ENCODE measurements around the gene TSFM. TPM values are rescaled to one million over a fixed set of nuclear protein-coding genes. Genes with fewer than 3 reads are reported as not detected.

The TSFM gene
- polyA plus RNA-seq, 3 donors: 4.5 to 22.6 (median 21.8) TPM

GRCh38 chr12:57771236-57771872 is 11.2 kb upstream of the TSFM start:
- H3K36me3 ChIP-seq (replicated peaks in 1 of 2; ENCODE audit: control insufficient read depth in 1 of 2, insufficient read depth in 2 of 2, low read length in 2 of 2): peaks cover 0 to 6% of the 10 kb centered on the region in 2 donors
- peak overlapping the region; percentile 77 to 98 (median 82) for H3K4me3 ChIP-seq (replicated peaks in 1 of 3; ENCODE audit: low read depth in 2 of 3, low read length in 3 of 3)
- H3K4me2 ChIP-seq (replicated peaks; ENCODE audit: extremely low read depth, low read length, poor library complexity, severe bottlenecking): peak overlapping the region; percentile 97
- intact Hi-C loops (cut with micrococcal nuclease): loop anchor here in 1 of 2 donors (5.0 kb wide), 1 partner anchor 76 kb away; the partner anchor contains the start of gene CTDSP2
- H3K27me3 ChIP-seq (ENCODE audit: control insufficient read depth in 2 of 2, insufficient read depth in 2 of 2, low read length in 2 of 2): peaks cover 11 to 19% of the 10 kb centered on the region in 2 donors
- H4K20me1 ChIP-seq (ENCODE audit: insufficient read depth, low read length): no peaks in the 10 kb centered on the region
- Mint-ChIP-seq H3K36me3 (peaks cover 19 to 25% of the 10 kb centered on the region in 2 donors), H3K27ac (peak overlapping the region; percentile 96 to 99 (median 98)), H3K9me3 (peaks cover 0 to 12% (median 0%) of the 10 kb centered on the region in 7 donors), H3K27me3 (ENCODE audit: low read depth in 3 of 3) (peaks cover 17 to 20% (median 19%) of the 10 kb centered on the region in 3 donors), H3K4me3 (peak overlapping the region; percentile 96 to 98), H3K4me1 (peaks cover 44% of the 10 kb centered on the region)
- TF ChIP-seq, protein P1, sequence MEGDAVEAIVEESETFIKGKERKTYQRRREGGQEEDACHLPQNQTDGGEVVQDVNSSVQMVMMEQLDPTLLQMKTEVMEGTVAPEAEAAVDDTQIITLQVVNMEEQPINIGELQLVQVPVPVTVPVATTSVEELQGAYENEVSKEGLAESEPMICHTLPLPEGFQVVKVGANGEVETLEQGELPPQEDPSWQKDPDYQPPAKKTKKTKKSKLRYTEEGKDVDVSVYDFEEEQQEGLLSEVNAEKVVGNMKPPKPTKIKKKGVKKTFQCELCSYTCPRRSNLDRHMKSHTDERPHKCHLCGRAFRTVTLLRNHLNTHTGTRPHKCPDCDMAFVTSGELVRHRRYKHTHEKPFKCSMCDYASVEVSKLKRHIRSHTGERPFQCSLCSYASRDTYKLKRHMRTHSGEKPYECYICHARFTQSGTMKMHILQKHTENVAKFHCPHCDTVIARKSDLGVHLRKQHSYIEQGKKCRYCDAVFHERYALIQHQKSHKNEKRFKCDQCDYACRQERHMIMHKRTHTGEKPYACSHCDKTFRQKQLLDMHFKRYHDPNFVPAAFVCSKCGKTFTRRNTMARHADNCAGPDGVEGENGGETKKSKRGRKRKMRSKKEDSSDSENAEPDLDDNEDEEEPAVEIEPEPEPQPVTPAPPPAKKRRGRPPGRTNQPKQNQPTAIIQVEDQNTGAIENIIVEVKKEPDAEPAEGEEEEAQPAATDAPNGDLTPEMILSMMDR (IDR thresholded peaks at IDR 0.05): no peak
- no peaks in the 10 kb centered on the region for H3K79me2 ChIP-seq (ENCODE audit: insufficient read depth, low read length)
- peak overlapping the region; percentile 72 to 93 for H3K27ac ChIP-seq (ENCODE audit: low read depth in 1 of 2, low read length in 2 of 2)
- H3K9me3 ChIP-seq (replicated peaks in 1 of 2; ENCODE audit: control insufficient read depth in 1 of 2, insufficient read depth in 1 of 2, low read length in 2 of 2): peaks cover 0 to 12% of the 10 kb centered on the region in 2 donors
- H3K9ac ChIP-seq (ENCODE audit: insufficient read depth, low read length, poor library complexity, severe bottlenecking): peak overlapping the region; percentile 69
- peaks cover 44 to 50% of the 10 kb centered on the region in 2 donors for H3K4me1 ChIP-seq (ENCODE audit: control insufficient read depth in 1 of 2, insufficient read depth in 2 of 2, low read length in 2 of 2)
- DNase-seq: peak; percentile 64 to 90 (median 79)
- H2AFZ ChIP-seq (ENCODE audit: insufficient read depth, low read depth, low read length, poor library complexity, severe bottlenecking): peak overlapping the region; percentile 99
- WGBS (ENCODE audit: insufficient coverage): 0% methylated on average over 5 of the region's 16 CpGs

DNA sequence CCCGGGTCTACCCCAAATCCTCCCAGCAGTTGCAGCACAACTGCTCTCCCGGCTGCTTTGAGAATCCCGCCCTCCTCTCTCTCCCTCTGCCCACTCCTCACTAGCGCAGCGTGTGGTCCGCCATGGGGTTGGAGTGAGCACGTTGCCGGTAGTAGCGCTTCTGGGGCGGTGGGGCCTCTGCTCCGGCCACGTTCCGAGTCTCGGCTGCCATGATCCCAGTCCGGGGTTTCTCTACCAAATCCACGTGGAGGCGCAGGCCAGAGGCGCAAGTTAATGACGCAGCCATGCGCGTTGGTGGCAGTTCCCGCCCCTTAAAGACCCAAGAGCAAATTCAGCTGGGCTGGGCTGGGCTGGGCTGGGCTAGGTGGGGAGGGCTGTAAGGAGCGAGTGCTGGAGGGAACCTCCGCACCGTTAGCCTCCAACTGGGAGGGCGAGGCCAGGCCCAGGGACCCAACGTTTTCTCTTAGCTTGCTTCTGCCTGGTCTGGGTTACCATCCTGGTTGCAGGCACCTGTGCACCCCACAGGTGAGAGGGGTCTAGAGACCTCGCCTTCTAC is 10.6 kb upstream of the TSFM start, which contains the start of gene METTL1:
METTL1 (minus strand) TSS at position 233 of the 556 bp plus-strand sequence; CDS start at position 211, 22 bp downstream.
- H3K4me2 ChIP-seq (replicated peaks; ENCODE audit: extremely low read depth, low read length, poor library complexity, severe bottlenecking): peak within 1 kb of the TSS; percentile 97
- peaks cover 0 to 8% (median 0%) of the 10 kb centered on the region in 7 donors for H3K9me3 Mint-ChIP-seq
- peaks cover 19 to 26% of the 10 kb centered on the region in 2 donors for H3K36me3 Mint-ChIP-seq
- H4K20me1 ChIP-seq (ENCODE audit: insufficient read depth, low read length): no peaks in the 10 kb centered on the region
- H3K27me3 ChIP-seq (ENCODE audit: control insufficient read depth in 2 of 2, insufficient read depth in 2 of 2, low read length in 2 of 2): peaks cover 7 to 13% of the 10 kb centered on the region in 2 donors
- H2AFZ ChIP-seq (ENCODE audit: insufficient read depth, low read depth, low read length, poor library complexity, severe bottlenecking): peak within 1 kb of the TSS; percentile 99
- peak within 1 kb of the TSS; percentile 96 to 98 for H3K4me3 Mint-ChIP-seq
- peaks cover 38 to 44% of the 10 kb centered on the region in 2 donors for H3K4me1 ChIP-seq (ENCODE audit: control insufficient read depth in 1 of 2, insufficient read depth in 2 of 2, low read length in 2 of 2)
- peak; percentile 88 to 92 (median 91) for DNase-seq
- H3K4me1 Mint-ChIP-seq: peaks cover 39% of the 10 kb centered on the region
- WGBS (ENCODE audit: insufficient coverage): under 1% methylated on average over 27 of the region's 28 CpGs
- H3K79me2 ChIP-seq (ENCODE audit: insufficient read depth, low read length): no peaks in the 10 kb centered on the region
- H3K36me3 ChIP-seq (replicated peaks in 1 of 2; ENCODE audit: control insufficient read depth in 1 of 2, insufficient read depth in 2 of 2, low read length in 2 of 2): peaks cover 0 to 6% of the 10 kb centered on the region in 2 donors
- TF ChIP-seq, protein P1 (IDR thresholded peaks at IDR 0.05): no peak
- peak within 1 kb of the TSS; percentile 69 for H3K9ac ChIP-seq (ENCODE audit: insufficient read depth, low read length, poor library complexity, severe bottlenecking)
- H3K9me3 ChIP-seq (replicated peaks in 1 of 2; ENCODE audit: control insufficient read depth in 1 of 2, insufficient read depth in 1 of 2, low read length in 2 of 2): peaks cover 0 to 6% of the 10 kb centered on the region in 2 donors
- peak within 1 kb of the TSS; percentile 72 to 93 for H3K27ac ChIP-seq (ENCODE audit: low read depth in 1 of 2, low read length in 2 of 2)
- intact Hi-C loops (cut with micrococcal nuclease): loop anchor here in 1 of 2 donors (5.0 kb wide), 1 partner anchor 75 kb away; the partner anchor contains the start of gene CTDSP2
- H3K27ac Mint-ChIP-seq: peak within 1 kb of the TSS; percentile 96 to 99 (median 98)
- H3K4me3 ChIP-seq (replicated peaks in 1 of 3; ENCODE audit: low read depth in 2 of 3, low read length in 3 of 3): peak within 1 kb of the TSS; percentile 77 to 98 (median 82)
- peaks cover 11 to 14% (median 13%) of the 10 kb centered on the region in 3 donors for H3K27me3 Mint-ChIP-seq (ENCODE audit: low read depth in 3 of 3)

Measured in CD14-positive monocyte (primary cell).